IPS-18a (cell line): ENCODE data around the gene CFAP45.

Experiments used
- H3K27ac ChIP-seq: one replicate; pipeline ENCODE4 v1.5.1; 2013; ENCODE audit warnings: low read length
- H3K27me3 ChIP-seq: one replicate; pipeline ENCODE4 v1.6.1; 2013; ENCODE audit warnings: mild to moderate bottlenecking, low read length; ENCODE audit not compliant: control insufficient read depth, insufficient read depth
- H3K36me3 ChIP-seq: one replicate; pipeline ENCODE4 v1.6.1; 2013; ENCODE audit warnings: low read depth, low read length; ENCODE audit not compliant: control insufficient read depth
- H3K4me1 ChIP-seq: one replicate; pipeline ENCODE4 v1.6.1; 2013; ENCODE audit warnings: low read depth, low read length; ENCODE audit not compliant: control insufficient read depth
- H3K4me3 ChIP-seq: one replicate; pipeline ENCODE4 v1.5.1; 2013; ENCODE audit warnings: low read length
- H3K9ac ChIP-seq: one replicate; pipeline ENCODE4 v1.6.1; 2013; ENCODE audit warnings: mild to moderate bottlenecking, low read length, moderate library complexity
- H3K9me3 ChIP-seq: one replicate; pipeline ENCODE4 v1.6.1; 2013; ENCODE audit warnings: low read depth, low read length; ENCODE audit not compliant: control insufficient read depth

CFAP45 gene

DNA sequence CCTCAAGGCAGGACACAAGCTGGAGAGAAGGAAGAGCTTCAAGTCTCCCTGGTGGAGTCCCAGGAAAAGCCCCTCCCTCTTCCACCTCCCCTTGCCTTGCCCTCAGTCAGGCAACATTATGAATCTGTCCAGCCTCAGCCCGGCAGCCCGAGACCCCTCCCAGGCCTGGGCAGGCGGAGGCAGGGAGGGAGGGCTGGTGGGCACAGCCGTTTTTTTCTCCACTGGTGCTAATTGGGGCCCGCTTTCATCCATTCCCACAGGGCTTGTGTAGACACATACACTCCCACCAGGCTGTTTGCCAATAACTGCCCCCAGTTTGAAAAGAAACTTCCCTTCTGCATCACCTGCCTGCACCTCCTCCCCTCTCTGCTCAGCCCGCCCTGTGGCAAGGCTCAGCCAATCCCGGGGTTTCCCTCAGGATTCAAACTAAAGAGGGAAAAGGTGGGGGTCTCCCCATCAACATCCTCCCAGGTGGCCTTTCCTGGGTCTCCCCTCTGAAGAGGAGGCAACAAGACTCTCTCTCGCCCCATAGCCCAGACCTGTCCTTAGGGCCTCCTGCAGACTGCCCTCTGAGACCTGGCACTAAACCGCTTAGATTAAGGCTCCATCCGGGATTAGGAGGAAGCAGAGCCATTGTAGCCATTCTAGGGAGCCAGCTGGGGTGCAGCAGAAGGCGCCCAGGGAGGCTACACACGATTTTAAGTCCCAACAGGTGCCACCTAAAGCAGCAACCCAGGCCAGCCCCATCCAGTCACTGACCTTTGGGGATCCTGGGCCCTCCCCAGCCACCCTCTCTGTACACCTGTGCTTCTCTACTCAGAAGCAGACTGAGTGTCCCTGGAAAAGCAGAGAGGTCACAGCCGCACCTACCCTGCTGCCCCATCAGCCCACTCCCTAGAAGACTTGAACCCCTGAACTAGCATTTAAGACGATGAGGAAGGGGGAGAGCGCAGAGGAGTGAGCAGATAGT is 41.9 kb upstream of the CFAP45 start:
- no peak overlapping the region for H3K27ac ChIP-seq
- H3K9me3 ChIP-seq: no peaks in the 10 kb centered on the region
- H3K4me1 ChIP-seq: peaks cover 27% of the 10 kb centered on the region
- H3K9ac ChIP-seq: no peak overlapping the region
- H3K36me3 ChIP-seq: peaks cover 13% of the 10 kb centered on the region
- H3K4me3 ChIP-seq: peak overlapping the region; percentile 1
- no peaks in the 10 kb centered on the region for H3K27me3 ChIP-seq

- no peaks in the 10 kb centered on the region for H3K9me3 ChIP-seq
- H3K4me1 ChIP-seq: peaks cover 24% of the 10 kb centered on the region
- no peak overlapping the region for H3K27ac ChIP-seq
- H3K27me3 ChIP-seq: no peaks in the 10 kb centered on the region
- peak overlapping the region; percentile 1 for H3K4me3 ChIP-seq
- peaks cover 13% of the 10 kb centered on the region for H3K36me3 ChIP-seq
- H3K9ac ChIP-seq: no peak overlapping the region
Observed at GRCh38 chr1:159941141-159941540, 41.2 kb upstream of the CFAP45 start.

DNA sequence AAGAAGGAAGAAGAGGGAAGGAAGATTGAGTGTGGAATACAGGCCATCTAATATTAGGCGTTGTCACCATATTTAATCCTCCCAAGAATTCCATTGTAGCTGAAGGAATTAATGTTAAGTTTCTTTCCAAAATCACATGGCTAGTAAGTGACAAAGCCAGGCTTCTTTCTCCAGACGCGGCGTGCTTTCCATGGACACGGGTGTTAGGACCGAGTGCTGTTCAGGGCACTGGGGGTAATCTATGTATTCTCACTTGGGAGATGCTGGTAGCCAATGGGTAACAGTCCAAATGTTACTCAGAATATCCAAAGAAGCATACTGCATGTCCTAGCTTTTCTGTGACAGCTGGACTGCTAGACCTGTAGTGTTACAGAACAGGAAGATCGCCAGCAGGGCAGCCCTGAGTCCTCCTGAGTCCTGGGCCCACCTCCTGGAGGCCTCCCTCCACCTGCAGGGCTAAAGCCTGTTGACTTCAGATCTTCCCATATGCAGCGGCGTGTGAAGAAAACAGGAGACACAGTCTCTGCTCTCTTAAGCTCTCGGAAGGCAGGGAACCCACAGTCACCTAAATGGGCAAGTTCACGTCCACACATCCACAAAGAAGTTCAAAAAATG is 40.1 kb upstream of the CFAP45 start:
- H3K27me3 ChIP-seq: no peaks in the 10 kb centered on the region
- peaks cover 22% of the 10 kb centered on the region for H3K4me1 ChIP-seq
- peaks cover 17% of the 10 kb centered on the region for H3K36me3 ChIP-seq
- H3K9me3 ChIP-seq: no peaks in the 10 kb centered on the region
- no peak overlapping the region for H3K4me3 ChIP-seq
- H3K27ac ChIP-seq: no peak overlapping the region
- no peak overlapping the region for H3K9ac ChIP-seq

GRCh38 chr1:159939678-159940002 is 39.7 kb upstream of the CFAP45 start:
- Histone ChIP-seq H3K4me3 (no peak overlapping the region), H3K9me3 (no peaks in the 10 kb centered on the region), H3K27me3 (no peaks in the 10 kb centered on the region), H3K27ac (no peak overlapping the region), H3K36me3 (peaks cover 22% of the 10 kb centered on the region), H3K9ac (no peak overlapping the region), H3K4me1 (peaks cover 19% of the 10 kb centered on the region)

GRCh38 chr1:159938905-159939677 is 39.1 kb upstream of the CFAP45 start:
- Histone ChIP-seq H3K27me3 (no peaks in the 10 kb centered on the region), H3K9ac (no peak overlapping the region), H3K36me3 (peaks cover 26% of the 10 kb centered on the region), H3K27ac (no peak overlapping the region), H3K9me3 (no peaks in the 10 kb centered on the region), H3K4me3 (no peak overlapping the region), H3K4me1 (peaks cover 13% of the 10 kb centered on the region)

GRCh38 chr1:159938211-159938852 is 38.4 kb upstream of the CFAP45 start:
- Histone ChIP-seq H3K4me3 (no peak overlapping the region), H3K27me3 (no peaks in the 10 kb centered on the region), H3K36me3 (peaks cover 26% of the 10 kb centered on the region), H3K27ac (no peak overlapping the region), H3K9ac (no peak overlapping the region), H3K4me1 (peaks cover 11% of the 10 kb centered on the region), H3K9me3 (no peaks in the 10 kb centered on the region)

DNA sequence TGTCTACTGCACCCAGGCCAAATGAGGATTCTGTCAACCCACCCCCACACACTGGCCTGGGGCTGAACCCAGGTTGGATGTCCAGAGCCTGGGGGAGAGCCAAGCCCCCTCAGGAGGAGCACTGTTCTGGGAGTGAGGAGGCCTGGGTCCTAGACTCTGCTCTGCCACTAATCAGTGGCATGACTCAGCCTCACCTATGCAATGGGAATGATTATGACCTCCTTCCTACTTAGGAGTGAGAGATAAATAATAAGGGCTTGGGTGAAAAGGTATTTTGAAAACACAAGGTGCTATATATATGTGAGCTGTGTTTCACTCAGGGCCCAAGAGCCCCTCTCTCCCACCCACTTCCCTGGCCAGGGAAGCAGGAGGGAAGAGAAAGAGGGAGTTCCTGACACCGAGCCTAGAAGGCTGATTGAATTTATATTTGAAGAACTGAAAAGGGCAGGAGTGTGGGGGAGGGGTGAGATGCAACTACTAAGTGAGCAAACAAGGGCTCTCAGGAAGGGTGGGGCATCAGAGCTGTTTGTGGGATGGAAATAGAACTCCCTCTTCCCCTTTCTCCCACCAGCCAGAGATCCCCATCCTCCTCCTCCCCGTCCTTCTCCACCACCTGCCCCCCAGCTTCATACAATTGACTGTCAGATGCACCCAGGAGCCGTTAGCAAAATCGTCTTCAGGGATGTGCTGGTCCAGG is 37.2 kb upstream of the CFAP45 start:
- Histone ChIP-seq H3K9me3 (no peaks in the 10 kb centered on the region), H3K9ac (no peak overlapping the region), H3K4me1 (peaks cover 11% of the 10 kb centered on the region), H3K36me3 (peaks cover 23% of the 10 kb centered on the region), H3K27me3 (no peaks in the 10 kb centered on the region), H3K27ac (no peak overlapping the region), H3K4me3 (no peak overlapping the region)

GRCh38 chr1:159936273-159936904 is 36.4 kb upstream of the CFAP45 start:
- Histone ChIP-seq H3K27me3 (no peaks in the 10 kb centered on the region), H3K4me1 (peaks cover 10% of the 10 kb centered on the region), H3K27ac (no peak overlapping the region), H3K4me3 (no peak overlapping the region), H3K9ac (no peak overlapping the region), H3K36me3 (peaks cover 23% of the 10 kb centered on the region), H3K9me3 (no peaks in the 10 kb centered on the region)

- H3K4me1 ChIP-seq: peaks cover 8% of the 10 kb centered on the region
Observed at GRCh38 chr1:159935719-159936272, 35.8 kb upstream of the CFAP45 start.

GRCh38 chr1:159935305-159935704 is 35.3 kb upstream of the CFAP45 start:
- H3K4me3 ChIP-seq: no peak overlapping the region
- H3K36me3 ChIP-seq: peaks cover 28% of the 10 kb centered on the region
- peaks cover 8% of the 10 kb centered on the region for H3K4me1 ChIP-seq
- no peaks in the 10 kb centered on the region for H3K27me3 ChIP-seq
- H3K9me3 ChIP-seq: no peaks in the 10 kb centered on the region
- H3K9ac ChIP-seq: no peak overlapping the region
- no peak overlapping the region for H3K27ac ChIP-seq

More at GRCh38 chr1:159935719-159936272, 35.8 kb upstream of the CFAP45 start:
- Histone ChIP-seq H3K27ac (no peak overlapping the region), H3K9ac (no peak overlapping the region), H3K27me3 (no peaks in the 10 kb centered on the region), H3K4me3 (no peak overlapping the region), H3K36me3 (peaks cover 29% of the 10 kb centered on the region), H3K9me3 (no peaks in the 10 kb centered on the region)
